Measurements from ENCODE around the gene CD47.

CD47 gene

DNA sequence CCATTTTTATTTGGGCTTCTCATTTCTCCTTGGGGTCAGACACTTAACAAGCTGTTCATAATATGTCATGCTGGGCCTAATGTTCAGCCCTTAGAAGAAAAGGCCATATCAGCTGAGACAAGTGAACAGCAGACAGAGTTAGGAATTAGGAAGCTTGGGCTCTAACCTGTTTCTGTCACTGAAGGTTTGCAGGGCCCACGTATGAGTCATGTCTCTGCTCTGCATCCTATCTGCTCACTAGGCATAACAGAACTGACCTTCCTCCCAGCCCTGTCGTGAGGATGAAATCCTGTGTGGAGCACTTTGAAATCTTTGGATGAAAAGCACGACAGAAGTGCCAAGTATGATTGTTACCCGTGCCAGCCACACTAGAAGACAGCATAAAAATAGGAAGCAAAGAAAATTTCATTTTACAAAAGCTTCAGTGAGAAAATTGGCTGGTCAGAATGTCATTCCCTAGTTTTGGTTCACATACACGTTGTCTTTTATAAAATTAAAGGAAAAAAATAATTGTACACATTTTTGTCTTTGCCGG, 26.5 kb upstream of the CD47 start:
- no peak for DNase-seq (ENCODE audit: low spot score)

DNA sequence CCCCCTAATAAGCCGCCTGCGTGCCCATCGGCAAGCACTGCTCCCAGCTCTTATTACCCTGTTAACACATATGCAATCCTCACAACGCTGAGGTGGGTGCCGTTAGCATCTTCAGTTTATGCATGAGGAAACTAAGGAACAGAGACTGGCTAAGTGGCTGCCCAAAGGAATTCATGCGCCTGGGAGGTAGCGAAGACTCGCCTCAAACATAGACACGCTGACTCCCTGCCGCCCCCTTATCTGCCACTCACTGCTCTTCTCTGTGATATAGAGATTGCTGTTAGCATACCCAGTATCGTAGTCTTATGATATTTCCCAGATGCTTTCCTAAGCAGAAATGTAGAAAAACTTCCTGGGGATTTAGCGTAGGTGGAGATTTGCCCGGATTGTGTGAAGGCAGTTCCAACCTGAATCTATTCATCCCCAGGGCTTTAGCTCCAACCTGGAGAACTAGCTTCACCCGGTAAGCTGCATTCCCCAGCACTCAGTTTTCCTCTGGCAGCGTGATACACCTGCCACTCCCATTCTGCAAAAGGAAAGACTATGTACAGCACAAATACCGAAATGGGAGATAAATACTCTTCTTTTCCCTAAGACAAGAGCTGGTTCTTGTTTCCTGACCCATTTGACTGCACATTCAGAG, 23.7 kb upstream of the CD47 start:
- no peak for DNase-seq (ENCODE audit: low spot score)

DNA sequence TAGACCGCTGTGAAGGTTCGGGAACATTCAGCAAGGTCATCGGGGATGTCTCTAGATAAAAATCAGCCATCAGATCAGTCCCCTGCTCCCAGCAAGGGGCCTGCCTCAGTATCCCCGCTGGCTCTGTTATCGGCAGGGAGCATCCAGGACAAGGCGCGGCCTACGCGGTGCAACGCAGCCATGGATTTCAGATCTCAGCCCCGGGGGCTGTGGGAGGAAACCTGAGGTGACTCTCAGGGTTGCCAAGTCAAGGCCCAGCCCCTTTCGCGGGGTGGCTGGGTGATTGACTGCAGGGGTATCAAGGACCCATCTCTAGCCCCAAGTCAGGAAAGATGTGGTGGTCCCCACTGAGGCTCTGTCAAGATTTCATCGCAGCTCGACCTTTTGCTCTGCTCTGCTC, 23.1 kb upstream of the CD47 start:
- DNase-seq (ENCODE audit: low spot score), result no peak

DNA sequence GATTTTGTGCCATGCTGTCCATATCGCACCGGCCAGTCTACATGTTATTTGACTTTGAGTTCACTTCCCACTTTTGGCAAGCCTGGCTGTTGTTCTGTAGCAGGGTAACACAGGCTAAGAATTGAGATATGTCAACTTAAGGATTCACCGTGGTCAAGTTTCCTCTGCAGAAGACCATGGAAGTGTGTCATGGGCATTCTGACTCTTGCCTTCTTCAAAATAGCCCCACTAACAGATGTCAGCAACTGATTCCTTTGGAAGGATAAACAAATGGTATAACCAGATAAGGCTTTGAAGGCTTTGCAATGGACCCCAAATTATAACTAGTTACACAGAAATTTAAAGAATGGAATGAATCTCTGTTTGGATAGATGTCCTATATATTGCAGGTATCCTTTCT, 20.1 kb upstream of the CD47 start:
- DNase-seq (ENCODE audit: low spot score), result no peak

- DNase-seq (ENCODE audit: low spot score), result no peak
These were observed 17.6 kb upstream of the CD47 start for GRCh38 chr3:108108416-108108815.

DNA sequence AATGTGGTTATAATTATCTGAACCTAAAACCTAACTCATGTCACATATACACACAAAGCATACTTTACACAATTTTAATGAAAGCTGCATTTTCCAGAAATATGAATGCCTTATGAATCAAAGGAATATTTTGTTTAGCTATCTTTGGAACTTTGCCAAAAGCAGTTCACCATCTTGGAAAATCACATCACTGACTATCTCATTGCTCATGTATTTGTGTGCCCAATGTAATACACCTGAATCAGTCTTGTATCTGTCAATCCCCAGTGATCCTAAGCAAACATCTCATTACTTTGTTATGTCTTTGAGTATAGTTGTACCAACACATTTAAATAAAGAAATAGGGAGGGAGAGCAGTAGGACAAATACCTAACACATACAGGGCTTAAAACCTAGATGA, 15.6 kb upstream of the CD47 start:
- DNase-seq (ENCODE audit: low spot score), result no peak

GRCh38 chr3:108106031-108106430, 15.2 kb upstream of the CD47 start:
- no peak for DNase-seq (ENCODE audit: low spot score)

DNA sequence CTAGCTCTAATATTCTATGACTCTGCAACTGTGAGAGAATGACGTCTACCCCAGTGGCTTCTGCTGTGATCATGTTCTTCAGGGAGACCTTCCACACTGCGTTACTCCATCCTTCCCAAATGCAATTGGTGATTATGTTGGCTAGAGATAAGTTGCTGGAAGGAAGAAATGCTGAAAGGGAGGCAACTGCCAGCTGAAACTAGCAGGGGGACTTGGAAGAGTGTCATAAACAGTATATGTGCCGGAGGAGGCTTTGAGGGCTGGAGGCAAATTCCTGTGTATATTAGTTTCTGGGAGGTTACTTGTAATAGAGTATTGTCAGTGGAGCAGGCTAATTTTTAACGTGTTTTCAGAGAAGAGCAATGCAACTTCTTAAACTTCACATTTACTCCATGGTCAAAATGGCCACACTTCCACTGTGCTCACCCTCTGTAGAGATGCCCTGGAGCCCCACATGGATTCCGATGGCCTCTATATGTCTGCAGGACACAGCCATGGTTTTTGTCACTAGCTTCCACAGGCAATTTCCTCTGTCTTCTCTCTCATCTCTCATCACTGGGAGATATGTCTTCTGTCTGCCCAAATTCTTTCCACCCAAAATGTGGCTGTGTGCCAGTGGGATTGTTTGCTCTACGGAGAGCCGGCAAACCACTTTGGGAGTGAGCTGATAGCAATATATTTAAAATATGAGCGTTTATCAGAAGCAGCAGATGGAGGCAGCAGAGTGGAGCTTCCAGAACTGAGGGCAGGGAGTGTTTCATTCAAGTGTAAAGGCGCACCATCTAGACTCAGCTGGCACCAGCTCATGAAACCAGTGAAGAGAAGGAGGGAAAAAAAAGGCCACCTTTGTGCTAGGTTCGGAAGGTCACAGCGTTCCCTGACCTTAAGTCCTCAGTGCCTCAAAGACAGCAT, 13.3 kb upstream of the CD47 start:
- no peak for DNase-seq (ENCODE audit: low spot score)

- DNase-seq (ENCODE audit: low spot score), result no peak
These were observed 12.4 kb upstream of the CD47 start for GRCh38 chr3:108103040-108103751.

GRCh38 chr3:108102420-108103039, 11.7 kb upstream of the CD47 start:
- DNase-seq (ENCODE audit: low spot score), result no peak

DNA sequence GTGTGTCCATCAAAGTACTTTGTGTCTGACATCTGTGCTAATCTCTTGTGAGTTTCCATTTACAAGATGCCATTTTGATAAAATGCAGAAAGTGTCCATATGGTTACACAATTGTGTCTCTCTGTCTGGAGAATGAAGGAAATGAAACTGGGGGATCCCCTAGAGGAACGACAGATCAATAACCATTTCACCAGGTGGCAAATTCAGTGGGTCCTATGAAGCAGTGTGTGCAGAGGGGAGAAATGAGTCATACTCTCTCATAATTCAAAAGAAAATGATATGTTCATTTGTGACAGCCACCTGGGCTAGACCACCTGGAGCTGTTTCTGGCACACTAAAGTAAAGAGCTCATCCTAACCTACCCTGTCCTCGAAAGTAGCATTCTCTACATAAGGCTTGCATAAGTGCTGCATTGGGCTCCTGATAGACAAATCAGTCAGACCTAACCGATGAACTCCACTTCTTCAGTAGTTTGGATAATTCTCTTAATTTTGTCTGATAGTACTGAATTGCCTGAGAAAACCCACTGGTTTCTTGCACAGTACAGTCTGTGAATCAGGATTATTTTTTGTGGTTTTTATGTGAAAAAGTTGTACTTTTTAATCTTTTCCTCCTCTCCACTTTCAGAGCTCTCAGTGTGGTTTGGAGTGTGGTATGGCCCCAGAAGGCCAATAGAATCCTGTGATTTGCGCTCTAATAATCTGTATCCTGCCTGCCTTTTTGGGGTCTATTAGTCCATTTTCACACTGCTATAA, 10.3 kb upstream of the CD47 start:
- no peak for DNase-seq (ENCODE audit: low spot score)

GRCh38 chr3:108099679-108100428, 9.0 kb upstream of the CD47 start:
- DNase-seq (ENCODE audit: low spot score), result no peak

- no peak for DNase-seq (ENCODE audit: low spot score)
These were observed 8.4 kb upstream of the CD47 start for GRCh38 chr3:108099244-108099643.

- no peak for DNase-seq (ENCODE audit: low spot score)
These were observed 7.2 kb upstream of the CD47 start for GRCh38 chr3:108098003-108098370.

GRCh38 chr3:108097322-108098002, 6.6 kb upstream of the CD47 start:
- no peak for DNase-seq (ENCODE audit: low spot score)

DNA sequence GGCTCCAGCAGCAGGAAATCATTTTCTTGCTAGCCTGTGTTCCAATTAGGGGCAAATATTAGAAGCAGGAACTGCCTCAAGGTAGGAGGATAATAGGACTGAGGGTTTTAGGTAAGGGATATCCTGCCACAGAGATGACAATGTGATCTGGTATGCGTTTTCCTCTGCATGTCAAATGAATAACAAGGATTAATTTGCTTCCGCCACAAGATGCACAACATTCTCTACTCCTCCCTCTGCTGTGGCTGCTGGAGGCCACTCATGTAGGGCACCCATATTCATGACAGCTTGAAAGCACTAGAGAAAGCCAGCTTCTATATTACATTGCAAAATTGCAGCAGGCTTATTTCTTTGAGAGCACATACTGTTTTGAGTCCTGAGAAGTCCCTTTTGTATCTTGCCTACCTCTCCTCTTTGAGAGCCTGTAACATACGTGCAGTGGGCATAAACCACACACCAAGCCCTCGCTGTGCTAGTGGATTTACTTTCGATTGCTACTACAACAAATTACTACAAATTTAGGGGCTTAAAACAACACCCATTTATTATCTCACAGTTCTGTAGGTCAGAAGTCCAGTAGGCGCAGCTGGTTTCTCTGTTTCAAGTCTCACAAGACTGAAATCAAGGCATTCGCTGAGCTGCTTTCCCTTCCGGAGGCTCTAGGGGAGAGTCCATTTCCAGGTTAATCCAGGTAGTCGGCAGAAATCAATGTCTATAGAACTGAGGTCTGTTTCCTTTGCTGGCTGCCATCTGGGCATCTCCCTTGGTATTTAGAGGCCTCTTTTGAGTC, 5.9 kb upstream of the CD47 start:
- DNase-seq (ENCODE audit: low spot score), result no peak

DNA sequence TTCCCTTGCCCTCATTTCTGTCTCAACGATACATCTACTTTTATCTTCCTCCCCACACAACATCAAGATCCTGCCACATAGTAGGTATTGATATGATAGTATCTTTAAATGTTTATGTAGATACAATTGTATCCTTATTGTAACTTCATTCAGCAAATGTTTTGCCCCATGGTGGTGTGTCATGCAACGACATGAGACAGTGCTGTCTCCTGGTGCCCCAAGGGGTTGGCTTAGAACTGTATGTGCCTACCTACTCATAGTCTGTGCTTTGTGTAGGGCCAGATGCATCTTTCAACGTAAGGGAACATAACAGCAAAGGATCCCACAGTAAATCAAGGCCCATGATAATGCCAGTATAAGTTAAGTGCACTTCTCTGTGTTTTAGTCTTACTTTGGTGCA, 2.8 kb upstream of the CD47 start:
- DNase-seq (ENCODE audit: low spot score), result no peak

- DNase-seq (ENCODE audit: low spot score), result no peak
These were observed 2.2 kb upstream of the CD47 start for GRCh38 chr3:108093021-108093420.

DNA sequence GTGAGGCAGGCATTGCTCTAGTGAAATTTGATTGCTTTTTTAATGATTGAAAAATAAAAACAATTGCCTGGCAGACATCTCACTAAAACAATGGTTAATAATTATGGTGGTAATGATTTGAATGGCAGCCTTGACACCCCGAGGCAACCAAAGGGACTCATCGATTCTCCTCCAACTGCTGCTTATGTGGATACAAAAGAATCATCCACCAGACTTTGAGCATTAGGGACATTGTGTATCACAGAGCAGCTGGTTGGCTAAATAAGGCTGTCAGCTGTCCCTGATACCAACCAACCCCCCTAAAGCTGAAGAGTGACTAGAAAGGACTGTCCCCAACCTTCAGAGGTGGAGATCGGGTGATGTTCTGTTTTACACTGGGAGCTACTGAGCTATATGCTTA, 1.7 kb upstream of the CD47 start:
- no peak for DNase-seq (ENCODE audit: low spot score)
